ENCODE data around the gene CDKAL1.

DNA sequence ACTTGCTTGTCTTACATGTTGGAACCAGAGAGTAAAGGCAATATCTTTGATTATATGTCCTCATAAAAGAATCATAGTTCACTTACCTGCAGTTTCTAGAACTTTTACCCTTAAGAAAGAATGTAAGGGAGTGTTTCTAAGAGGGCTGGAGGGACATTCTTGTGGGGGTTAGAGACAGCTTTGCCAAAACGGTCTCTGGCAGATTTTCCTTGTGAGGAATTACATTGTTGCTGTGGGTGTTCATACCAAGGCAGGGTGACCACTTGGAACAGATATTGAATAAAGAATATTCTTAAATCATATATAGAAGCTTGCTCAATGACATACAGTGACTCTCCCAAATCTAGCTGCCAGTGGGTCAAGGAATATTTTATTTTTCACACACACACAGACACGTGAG is 541.7 kb downstream of the CDKAL1 start:
- TF ChIP-seq, protein P1, sequence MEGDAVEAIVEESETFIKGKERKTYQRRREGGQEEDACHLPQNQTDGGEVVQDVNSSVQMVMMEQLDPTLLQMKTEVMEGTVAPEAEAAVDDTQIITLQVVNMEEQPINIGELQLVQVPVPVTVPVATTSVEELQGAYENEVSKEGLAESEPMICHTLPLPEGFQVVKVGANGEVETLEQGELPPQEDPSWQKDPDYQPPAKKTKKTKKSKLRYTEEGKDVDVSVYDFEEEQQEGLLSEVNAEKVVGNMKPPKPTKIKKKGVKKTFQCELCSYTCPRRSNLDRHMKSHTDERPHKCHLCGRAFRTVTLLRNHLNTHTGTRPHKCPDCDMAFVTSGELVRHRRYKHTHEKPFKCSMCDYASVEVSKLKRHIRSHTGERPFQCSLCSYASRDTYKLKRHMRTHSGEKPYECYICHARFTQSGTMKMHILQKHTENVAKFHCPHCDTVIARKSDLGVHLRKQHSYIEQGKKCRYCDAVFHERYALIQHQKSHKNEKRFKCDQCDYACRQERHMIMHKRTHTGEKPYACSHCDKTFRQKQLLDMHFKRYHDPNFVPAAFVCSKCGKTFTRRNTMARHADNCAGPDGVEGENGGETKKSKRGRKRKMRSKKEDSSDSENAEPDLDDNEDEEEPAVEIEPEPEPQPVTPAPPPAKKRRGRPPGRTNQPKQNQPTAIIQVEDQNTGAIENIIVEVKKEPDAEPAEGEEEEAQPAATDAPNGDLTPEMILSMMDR (IDR thresholded peaks at IDR 0.05): no peak
- TF ChIP-seq EP300 (IDR thresholded peaks at IDR 0.05) (no peak), POLR2A (IDR thresholded peaks at IDR 0.05) (no peak)
